Umbilical cord (tissue), 2 donors: ENCODE data around the gene NSD2. TPM values are rescaled to one million over a fixed set of nuclear protein-coding genes. Genes with fewer than 3 reads are reported as not detected.
"Not testable (repeated sequence)": the region's sequence is repeated elsewhere in the genome, so short reads cannot be mapped to it uniquely, and the experiment has no call there.

ENCODE experiments used
- DNase-seq: peaks from one replicate; pipeline ENCODE4 v3.0.0-alpha.2; 2015; ENCODE audit warnings: low spot score
- total RNA-seq: library from RNA; depleted of rRNA; stranded (reverse); fragments of >200 nt; gene quantifications from one replicate; pipeline ENCODE4 v1.2.3, GENCODE V29; 2014; ENCODE audit warnings: low replicate concordance; ENCODE audit not compliant: insufficient read depth

NSD2 gene
- total RNA-seq, 1 donor from 2014 or later: 25.5 TPM

DNA sequence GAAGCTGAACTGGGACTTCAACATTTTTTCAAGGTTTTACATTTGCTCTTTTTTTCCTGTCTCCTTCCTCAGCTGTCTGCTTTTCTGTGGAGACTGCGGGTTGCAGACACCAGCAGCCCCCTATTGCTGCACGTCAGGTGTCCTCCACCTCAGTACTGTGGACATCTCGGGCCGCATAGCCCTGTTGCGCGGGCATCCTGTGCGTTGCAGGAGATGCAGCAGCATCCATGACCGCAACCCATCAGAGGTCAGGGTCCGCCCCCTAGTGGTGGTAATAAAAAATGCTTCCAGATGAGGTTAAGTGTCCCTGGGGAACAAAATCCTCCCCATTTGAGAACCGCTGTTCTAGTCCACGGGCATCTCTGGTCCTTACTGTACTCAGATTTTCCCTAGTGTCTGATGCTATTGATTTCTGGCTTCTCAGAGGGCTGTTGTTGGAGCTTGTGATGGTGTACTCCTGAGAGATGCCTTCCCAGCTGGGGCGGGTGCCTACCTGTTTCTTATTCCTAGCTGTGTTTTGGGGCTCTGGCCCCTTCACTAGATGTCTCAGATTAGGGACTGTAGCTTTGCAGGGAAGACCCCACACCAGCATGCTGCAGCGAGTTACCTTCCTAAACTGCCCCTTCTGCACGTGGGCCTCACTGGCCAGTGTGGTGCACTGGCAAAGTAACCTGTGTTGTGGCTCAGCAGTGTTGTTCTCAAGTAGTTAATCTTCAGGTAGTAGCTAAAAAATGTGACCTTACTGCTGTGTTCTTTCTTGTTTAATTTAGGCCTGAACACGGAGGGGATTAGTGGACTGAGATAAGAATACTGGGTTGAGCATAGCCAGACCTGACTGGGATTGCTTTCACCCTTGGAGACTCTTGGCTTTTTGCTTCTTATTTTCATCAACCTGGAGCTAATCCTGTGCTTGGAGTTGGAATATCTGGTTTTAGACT is 28.2 kb downstream of the NSD2 start:
- peak; percentile 77 for DNase-seq

DNA sequence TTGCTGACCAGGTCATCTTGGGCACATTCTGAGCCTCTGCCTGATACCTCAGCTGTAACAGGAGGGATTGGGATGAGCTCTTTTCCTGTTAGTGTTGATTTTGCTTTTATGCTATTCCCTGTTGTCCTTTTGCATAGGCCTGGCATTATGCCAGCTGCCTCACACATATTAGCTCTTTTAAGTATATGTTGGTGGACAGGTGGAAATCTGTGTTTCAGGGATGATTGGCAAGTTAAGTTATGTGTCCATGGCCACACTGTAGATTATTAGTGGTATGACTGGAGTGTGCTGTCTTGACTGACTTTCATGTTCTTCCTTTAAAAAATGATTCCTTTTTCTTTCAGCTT is 28.9 kb downstream of the NSD2 start:
- no peak for DNase-seq

DNA sequence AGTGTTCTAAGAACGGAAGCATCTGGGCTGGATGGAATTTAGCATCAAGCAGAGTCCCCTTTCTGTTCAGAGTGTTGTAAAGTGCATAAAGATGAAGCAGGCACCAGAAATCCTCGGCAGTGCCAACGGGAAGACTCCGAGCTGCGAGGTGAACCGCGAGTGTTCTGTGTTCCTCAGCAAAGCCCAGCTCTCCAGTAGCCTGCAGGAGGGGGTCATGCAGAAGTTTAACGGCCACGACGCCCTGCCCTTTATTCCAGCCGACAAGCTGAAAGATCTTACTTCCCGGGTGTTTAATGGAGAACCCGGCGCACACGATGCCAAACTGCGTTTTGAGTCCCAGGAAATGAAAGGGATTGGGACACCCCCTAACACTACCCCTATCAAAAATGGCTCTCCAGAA is 29.4 kb downstream of the NSD2 start:
- DNase-seq: no peak

DNA sequence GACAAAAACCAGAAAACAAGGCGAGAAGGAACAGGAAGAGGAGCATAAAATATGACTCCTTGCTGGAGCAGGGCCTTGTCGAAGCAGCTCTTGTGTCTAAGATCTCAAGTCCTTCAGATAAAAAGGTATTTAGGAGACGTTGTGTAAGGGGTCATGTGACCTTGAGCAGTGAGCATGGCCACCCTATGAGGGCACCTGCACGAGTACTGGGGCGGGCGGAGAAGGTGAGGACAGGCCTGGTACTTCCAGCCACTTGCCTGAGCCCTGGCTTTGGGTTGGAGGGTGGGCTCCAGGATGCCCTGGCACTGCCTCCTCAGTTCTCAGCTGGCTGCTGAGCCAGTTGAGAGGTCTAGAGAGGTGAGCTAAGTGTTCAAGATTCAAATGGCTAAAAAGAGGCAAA is 29.9 kb downstream of the NSD2 start:
- DNase-seq: no peak

DNA sequence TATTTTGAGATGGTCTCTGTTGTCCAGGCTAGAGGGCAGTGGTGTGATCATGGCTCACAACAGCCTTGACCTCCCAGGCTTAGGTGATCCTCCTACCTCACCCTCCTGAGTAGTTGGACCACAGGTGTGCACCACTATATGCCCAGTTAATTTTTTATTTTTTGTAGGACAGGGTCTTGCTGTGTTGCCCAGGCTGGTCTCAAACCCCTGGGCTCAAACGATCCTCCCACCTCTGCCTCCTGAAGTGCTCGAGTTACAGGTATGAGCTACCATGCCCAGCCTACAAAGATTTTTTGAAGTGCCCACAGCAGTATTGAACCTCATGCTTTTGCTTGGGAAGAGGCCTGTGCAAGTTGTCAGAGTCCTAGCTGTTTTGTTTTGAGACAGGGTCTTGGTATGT is 31.1 kb downstream of the NSD2 start:
- DNase-seq: no peak

DNA sequence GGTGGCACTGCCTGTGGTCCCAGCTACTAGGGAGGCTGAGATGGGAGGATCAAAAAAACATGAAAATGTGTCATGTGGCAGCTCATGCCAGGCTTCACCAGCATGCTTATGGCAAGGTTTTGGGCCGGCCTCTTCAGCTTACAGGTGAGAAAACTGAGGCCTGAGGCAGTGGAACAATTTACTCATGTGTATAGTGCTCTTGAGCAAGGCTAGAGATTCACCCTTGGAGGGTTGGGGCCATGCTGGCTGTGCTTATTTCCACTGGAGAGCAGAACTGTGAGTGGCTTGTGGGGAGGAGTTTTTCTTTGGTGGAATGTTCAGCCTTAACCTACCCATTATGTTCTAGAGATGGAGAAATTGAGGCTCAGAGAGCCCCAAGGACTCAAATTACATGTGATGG is 31.8 kb downstream of the NSD2 start:
- DNase-seq: no peak

DNA sequence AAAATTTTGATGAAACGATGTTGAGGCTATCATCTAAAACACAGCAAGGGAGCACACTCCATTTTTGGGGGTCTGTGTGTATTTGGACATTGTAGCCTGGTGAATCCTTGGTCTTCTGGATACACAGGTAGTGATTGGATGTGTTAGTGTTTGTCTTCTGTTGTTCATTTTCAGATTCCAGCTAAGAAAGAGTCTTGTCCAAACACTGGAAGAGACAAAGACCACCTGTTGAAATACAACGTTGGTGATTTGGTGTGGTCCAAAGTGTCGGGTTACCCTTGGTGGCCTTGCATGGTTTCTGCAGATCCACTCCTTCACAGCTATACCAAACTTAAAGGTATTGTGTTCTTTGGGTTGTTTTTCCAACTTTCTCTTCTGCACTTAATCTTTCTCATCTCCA is 32.8 kb downstream of the NSD2 start:
- no peak for DNase-seq

DNA sequence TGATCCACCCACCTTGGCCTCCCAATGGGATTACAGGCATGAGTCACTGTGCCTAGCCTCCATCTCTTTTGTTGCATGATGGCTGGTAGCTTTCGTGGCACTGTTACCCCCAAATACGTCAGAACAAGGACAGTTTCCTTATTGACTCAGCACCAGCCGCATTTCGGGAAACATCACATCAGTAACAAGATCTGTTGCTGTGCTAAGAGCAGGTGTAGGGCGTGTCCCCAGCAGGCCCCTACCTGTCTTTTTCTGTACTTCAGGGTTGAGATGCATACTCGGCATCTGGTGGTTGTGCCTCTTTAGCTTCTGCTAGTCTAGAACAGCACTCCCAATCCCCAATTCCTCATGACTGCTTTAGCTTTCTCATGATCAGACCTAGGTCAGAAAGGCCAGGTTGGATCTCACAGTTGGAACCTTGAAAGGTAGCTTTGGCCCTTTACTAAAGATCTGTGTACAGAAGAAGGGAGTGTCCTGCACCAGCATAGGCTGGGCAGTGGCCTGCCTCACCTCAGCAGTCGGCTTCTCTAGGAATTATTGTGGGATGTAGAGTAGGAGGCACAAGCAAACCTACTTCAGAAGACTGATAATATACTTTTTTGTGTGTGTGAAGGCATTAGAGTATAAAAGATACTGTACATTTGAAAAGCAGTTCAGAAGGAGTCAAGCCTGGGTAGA is 36.8 kb downstream of the NSD2 start:
- peak; percentile 65 for DNase-seq

DNA sequence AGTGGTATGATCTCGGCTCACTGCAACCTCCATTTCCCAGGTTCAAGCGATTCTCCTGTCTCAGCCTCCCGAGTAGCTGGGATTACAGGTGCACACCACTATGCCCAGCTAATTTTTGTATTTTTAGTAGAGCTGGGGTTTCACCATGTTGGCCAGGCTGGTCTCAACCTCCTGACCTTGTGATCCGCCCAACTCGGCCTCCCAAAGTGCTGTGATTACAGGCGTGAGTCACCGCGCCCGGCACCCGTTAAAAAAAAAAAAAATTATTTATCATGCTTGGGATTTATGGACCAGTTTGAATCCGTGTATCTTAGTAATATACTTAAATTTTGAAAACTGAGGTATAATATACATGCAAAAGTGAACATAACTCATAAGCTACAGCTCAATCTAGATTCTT is 38.5 kb downstream of the NSD2 start:
- DNase-seq: not testable (repeated sequence)

DNA sequence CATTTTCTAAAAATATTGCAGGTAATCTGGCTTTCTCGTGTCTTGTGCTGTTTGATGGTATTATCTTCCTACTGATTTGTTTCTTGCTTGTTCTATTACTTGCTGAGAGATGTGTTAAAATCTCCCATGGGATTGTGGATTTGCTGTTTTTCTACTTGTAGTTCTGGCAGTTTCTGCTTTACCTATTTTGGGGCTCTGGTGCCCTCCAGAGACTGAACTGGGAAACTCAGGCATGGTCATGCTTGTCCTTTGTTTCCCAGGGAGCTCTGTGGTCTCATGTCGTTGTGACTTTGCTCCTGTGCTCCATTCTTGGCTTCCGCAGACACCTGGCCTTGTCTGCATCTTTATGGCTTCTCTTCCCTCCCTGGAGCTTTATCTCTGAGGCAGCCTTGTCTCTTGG is 39.5 kb downstream of the NSD2 start:
- peak; percentile 52 for DNase-seq

DNA sequence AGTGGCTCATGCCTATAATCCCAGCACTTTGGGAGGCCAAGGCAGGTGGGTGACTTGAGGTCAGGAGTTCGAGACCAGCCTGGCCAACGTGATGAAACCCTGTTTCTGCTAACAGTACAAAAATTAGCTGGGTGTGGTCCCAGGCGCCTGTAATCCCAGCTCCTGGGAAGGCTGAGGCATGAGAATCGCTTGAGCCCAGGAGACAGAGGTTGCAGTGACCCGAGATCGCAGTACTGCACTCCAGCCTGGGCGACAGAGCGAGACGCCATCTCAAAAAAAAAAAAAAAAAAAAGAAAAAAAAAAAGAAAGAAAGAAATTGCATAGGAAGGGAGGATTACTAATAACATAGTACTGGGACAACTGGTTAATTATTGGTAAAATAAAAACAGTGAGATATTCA is 40.1 kb downstream of the NSD2 start:
- not testable (repeated sequence) for DNase-seq

DNA sequence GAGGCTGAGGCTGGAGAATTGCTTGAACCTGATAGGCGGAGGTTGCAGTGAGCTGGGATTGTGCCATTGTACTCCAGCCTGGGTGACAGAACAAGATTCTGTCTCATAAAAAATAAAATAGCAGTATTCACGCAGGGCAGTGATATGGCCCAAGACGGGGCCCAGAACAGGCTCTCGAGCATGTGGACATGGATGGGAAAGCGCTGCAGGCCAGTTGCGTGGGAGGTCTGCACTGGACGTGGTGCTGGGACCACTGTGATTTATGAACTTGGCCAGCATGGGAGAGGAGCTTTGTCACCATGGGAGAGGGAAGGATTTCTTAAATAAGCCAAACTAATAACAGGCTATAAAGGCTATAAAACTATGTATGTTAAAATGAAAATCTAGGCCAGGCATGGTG is 51.6 kb downstream of the NSD2 start:
- no peak for DNase-seq

DNA sequence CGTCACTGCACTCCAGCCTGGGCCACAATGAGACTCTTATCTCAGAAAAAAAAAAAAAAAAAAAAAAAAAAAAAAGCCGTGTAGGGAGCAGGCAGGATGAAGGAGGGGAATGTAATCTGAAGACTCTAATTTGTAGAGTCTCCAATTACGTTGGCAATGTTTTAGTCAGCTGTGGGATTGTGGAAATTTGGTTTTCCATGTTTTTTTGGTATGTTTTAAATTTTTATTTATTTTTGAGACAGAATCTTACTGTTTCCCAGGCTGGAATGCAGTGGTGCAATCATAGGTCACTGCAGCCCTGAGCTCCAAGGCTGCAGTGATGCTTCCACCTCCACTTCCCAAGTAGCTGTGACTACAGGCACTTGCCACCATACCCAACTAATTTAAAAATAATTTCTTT is 56.5 kb downstream of the NSD2 start:
- no peak for DNase-seq

DNA sequence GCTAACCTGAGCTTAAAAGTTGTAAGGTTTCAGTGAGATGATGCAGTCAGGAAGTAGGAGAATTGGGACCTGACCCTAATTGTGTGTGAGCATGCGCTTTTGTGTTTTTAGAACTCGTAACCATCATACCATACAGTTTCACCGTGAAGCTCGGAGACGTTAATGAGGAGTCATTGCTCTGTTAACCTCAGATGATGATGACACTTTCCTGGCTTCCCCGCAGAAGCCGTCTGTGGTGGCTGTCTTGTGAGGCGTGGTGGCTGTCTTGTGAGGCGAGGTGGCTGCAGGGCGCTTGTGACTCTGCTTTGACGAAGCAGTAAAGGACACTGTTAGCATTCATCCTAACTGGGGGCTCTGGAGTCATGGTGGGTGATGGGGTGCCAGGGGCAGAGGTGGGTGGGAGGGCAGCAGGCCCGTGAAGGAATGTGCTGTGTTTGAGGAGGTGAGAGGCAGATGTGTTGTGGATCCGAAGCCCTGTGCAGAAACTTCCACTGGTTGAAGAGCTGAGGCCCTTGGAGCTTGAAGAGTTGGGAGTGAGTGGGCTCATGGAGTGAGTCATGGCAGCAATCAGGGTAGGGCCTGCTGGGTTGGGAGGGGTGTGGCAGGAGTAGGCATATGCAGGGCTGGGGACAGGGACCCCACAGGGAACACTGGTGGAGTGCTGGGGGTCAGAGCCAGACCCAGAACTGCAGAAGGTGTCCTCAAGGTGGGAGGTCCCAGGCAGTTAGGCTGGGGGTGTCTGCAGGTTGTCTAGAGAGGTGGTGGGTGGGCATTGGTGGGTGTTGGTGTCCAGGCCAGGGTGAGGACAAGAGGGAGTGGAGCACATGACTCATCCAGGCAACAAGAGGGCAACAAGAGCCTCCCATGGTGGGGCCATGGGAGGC is 57.4 kb downstream of the NSD2 start:
- no peak for DNase-seq

DNA sequence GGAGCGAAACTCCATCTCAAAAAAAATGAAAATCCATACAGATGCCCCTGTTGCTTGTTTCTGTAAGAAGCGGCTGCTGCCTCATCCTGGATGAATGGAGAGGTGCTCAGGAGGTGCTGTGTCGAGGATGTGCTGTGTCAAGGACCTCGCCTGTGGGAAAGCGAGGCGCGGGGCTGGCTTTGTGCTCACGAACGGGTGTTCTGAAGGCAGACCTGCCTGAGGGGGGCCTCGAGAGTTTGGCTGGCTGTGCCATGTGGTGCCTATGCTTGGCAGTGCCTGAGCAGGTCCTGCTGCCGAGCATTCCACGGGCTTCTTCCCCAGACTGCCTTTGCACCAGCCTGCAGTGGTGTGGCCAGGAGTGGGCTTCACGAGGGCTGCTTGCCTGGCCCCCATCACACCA is 61.5 kb downstream of the NSD2 start:
- no peak for DNase-seq

DNA sequence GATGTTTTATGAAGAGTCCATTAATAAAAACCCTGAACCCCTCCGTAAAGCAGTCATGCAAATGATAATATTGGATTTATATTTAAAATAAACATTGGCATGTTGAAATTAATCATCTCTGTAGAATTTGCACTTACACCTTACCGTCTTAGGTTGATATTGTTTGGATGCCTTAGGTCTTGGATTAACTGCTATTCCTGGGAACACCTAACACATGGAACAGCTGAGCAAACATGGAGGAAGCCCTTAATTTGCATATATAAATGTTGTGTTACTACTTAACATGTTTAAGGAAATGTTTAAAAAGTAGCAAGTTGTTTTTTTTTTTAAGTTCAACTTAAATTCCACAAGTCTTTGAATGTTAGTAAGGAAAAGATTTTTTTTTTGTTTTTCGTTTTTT is 62.5 kb downstream of the NSD2 start:
- no peak for DNase-seq

DNA sequence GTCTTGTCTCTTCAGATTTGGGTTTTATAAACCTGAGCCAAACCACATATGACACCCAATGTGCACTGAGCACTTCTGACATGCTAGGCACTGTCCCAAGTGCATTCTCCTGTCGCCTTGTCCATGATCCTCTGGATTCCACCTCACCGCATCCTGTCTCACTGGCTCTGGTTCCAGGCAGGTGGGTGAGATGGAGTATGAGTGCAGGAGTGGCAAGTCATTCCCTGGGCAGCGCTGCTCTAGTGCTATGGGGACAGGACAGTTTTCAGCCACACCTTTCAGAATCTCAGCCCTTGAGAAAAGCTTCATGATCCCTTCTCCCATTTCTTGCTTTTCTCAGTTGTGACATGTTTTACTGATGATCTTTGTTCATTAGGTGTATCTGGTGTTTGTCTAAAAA is 66.4 kb downstream of the NSD2 start:
- DNase-seq: no peak

DNA sequence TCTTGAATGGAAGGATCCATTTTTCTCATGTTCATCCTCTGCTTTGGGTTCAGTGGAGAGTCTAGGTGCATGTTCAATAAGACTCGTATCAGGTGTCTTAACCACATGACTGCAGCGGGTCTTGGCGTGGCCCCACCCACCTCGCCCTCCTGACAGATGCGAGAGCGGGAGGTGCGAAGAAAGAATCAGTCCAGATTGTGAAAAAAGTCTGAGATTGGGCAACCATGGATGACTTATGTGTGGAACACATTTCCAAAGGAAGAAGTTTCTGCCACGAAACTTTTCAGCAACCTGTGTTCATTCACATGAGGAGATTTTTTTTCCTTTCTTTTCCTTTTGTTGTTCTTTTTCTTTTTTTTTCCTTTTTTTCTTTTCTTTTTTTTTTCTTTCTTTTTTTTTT is 66.8 kb downstream of the NSD2 start:
- no peak for DNase-seq

DNA sequence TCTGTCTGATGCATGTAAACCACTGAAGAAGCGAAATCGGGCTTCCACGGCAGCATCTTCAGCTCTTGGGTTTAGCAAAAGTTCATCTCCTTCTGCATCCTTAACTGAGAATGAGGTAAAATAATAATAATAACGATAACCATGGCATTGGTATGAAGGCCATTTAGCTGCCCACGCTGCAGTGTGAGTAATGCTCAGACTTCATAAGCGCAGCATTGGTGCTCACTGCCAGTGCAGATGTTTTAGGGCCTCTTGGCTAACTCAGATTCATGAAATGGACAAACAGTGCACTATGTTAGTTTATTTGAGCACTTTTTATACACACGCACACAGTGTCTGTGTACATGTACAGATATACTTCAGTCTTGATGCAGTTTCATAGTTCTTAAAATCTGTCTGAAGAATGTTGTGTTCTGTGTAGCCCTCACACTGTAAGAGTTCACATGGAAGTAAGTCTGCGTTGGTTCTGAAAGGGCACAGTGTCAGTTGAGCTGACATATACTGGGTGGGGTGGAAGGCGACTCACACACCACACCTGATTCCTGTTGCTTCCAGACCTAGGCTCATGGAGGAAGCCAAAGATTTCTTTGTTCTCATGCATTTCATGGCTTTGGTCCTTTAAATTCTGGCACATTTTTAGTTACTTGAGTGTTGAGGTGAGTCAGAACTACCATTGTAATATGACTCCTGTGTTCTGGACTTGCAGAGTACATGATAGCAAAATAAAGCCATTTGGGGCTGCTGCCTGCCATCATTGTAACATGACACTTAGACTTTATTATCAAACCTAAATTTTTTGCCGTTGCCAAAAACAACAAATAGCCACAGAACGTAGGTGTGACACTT is 68.7 kb downstream of the NSD2 start:
- DNase-seq: peak; percentile 25

DNA sequence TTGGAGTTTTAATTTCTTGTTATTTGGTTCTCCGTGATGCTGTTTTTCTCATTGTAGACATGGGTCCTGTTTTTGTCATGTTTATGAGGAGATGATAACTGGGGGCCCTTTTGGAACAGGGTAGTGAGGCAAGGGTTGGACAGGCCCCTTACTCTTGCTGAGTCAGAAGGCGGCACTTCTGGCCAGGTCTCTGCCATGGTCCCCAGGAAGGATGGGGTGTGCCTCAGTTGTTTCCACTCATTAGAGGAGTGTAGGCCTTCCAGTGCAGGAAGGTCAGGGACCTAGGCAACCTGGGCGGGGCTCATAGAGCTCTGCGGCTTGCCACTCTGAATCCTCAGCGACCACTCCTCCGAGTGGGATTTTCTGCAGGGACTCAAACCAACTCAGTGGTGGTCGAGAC is 69.4 kb downstream of the NSD2 start:
- DNase-seq: no peak

DNA sequence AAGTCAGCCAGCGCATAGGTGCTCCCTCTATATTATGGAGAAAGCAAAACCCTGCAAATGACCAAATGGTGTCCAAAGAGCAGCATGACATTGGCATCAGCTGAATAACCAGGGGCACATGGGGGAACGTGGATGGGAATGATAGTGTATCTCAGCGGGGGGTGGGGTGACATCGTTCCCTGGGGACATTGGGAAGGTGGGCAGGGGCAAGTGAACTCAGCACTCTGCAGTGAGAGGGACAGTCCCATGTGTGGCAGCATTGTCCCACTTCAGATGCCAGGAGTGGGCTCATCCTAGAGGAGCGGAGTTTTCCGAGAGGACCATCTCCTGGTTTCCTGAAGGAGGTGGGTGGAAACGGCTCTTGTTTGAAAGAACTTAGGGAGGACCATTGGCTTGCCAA is 72.7 kb downstream of the NSD2 start:
- DNase-seq: no peak
